A549 (cell line): ENCODE measurements around the gene STRBP. TPM values are rescaled to one million over a fixed set of nuclear protein-coding genes. Genes with fewer than 3 reads are reported as not detected.

Experiments
- ATAC-seq, 2 experiments: fragments of 200-7000 bp in 1 of 2; fragments of >200 bp in 1 of 2; cut with Nextera tagmentation in 1 of 2; cut with Tn5 transposase in 1 of 2; 3 replicates each; pipeline versions ENCODE4 v1.8.0 to v1.9.1; 2018 to 2020; ENCODE audit warnings: mild to moderate bottlenecking in 1 of 2, moderate library complexity in 1 of 2
- CTCF ChIA-PET: fragments of 300-600 bp; sonication (Branson Sonifier 250); formaldehyde crosslinking; extraction: SDS; loops from one replicate; lab custom pipeline; 2021; ENCODE audit warnings: antibody characterized with exemption, inconsistent platforms; lab: Yijun Ruan, JAX
- POLR2A ChIA-PET: fragments of 350-600 bp; formaldehyde crosslinking; extraction: SDS; loops from one replicate; lab custom pipeline; 2021; ENCODE audit warnings: antibody characterized with exemption, inconsistent platforms; lab: Yijun Ruan, JAX
- DNase-seq, 2 experiments: peaks; one replicate each; pipeline versions ENCODE4 v3.0.0 to v3.0.0-alpha.2; 2011 to 2016; ENCODE audit warnings: low read depth in 1 of 2, low spot score in 1 of 2
- FAIRE-seq: peaks from 2 replicates; lab custom pipeline; 2011; peaks lifted over from hg19 to GRCh38; lab: Jason Lieb, UNC
- H3K27ac ChIP-seq, 2 experiments: fragments of >200 bp; sonication (Bioruptor Twin); formaldehyde crosslinking; 3 replicates each; pipeline ENCODE4 v1.5.1; 2016 to 2017
- H3K4me1 ChIP-seq: fragments of >200 bp; sonication (Bioruptor Twin); formaldehyde crosslinking; 3 replicates; pipeline ENCODE4 v1.6.1; 2016
- H3K4me2 ChIP-seq: fragments of >200 bp; sonication (Bioruptor Twin); formaldehyde crosslinking; 3 replicates; pipeline ENCODE4 v1.6.1; 2016
- H3K4me3 ChIP-seq: fragments of >200 bp; sonication (Bioruptor Twin); formaldehyde crosslinking; 3 replicates; pipeline ENCODE4 v1.5.1; 2016
- H3K9me3 ChIP-seq: fragments of >200 bp; sonication (Bioruptor Twin); formaldehyde crosslinking; 3 replicates; pipeline ENCODE4 v1.6.1; 2016
- BCL3 ChIP-seq: fragments of >200 bp; sonication (Bioruptor Twin); formaldehyde crosslinking; IDR thresholded peaks from 3 replicates; pipeline ENCODE4 v1.6.1; 2016
- CBX2 ChIP-seq: fragments of 200-600 bp; sonication (generic); IDR thresholded peaks from 2 replicates; pipeline ENCODE4 v1.6.1; 2016; ENCODE audit warnings: low read depth, mild to moderate bottlenecking, borderline replicate concordance
- CBX8 ChIP-seq: fragments of 200-600 bp; sonication (generic); IDR thresholded peaks from 2 replicates; pipeline ENCODE4 v1.6.1; 2016
- CHD2 ChIP-seq: fragments of 150-350 bp; IDR thresholded peaks from 2 replicates; pipeline ENCODE4 v1.6.1; 2014; ENCODE audit warnings: low read length; ENCODE audit not compliant: partially characterized antibody
- CTCF ChIP-seq: fragments of >200 bp; sonication (Bioruptor Twin); formaldehyde crosslinking; IDR thresholded peaks from 3 replicates; pipeline ENCODE4 v1.5.1; 2016
- EHF ChIP-seq: fragments of 250-450 bp; sonication (Bioruptor Pico); IDR thresholded peaks from 2 replicates; pipeline ENCODE4 v1.5.0; 2020; ENCODE audit warnings: mild to moderate bottlenecking
- ESRRA ChIP-seq: fragments of 150-350 bp; IDR thresholded peaks from 2 replicates; pipeline ENCODE4 v1.6.1; 2014; ENCODE audit warnings: mild to moderate bottlenecking, low read length, borderline replicate concordance
- FOSB ChIP-seq: fragments of 250-450 bp; sonication (Bioruptor Pico); IDR thresholded peaks from 2 replicates; pipeline ENCODE4 v1.5.0; 2020; ENCODE audit warnings: mild to moderate bottlenecking, moderate library complexity
- FOXS1 ChIP-seq: fragments of 250-450 bp; sonication (Bioruptor Pico); IDR thresholded peaks from 2 replicates; pipeline ENCODE4 v1.5.0; 2020; ENCODE audit warnings: mild to moderate bottlenecking, moderate library complexity
- HDAC2 ChIP-seq: fragments of 200-600 bp; sonication (generic); IDR thresholded peaks from 2 replicates; pipeline ENCODE4 v1.6.1; 2016
- HES2 ChIP-seq: fragments of >200 bp; sonication (Bioruptor Twin); formaldehyde crosslinking; IDR thresholded peaks from 2 replicates; pipeline ENCODE4 v1.6.1; 2016
- JUN ChIP-seq, 2 experiments: fragments of >200 bp; sonication (Bioruptor Twin); formaldehyde crosslinking; IDR thresholded peaks; 2 replicates in 1 of 2; 3 replicates in 1 of 2; pipeline ENCODE4 v1.6.1; 2016 to 2017
- JUNB ChIP-seq: fragments of >200 bp; sonication (Bioruptor Twin); formaldehyde crosslinking; IDR thresholded peaks from 2 replicates; pipeline ENCODE4 v1.6.1; 2016
- KDM5A ChIP-seq: fragments of 200-600 bp; sonication (generic); IDR thresholded peaks from 2 replicates; pipeline ENCODE4 v1.6.1; 2016; ENCODE audit warnings: antibody characterized with exemption, mild to moderate bottlenecking
- MAFK ChIP-seq: fragments of 450-650 bp; IDR thresholded peaks from 2 replicates; pipeline ENCODE4 v1.6.1; 2014; ENCODE audit not compliant: partially characterized antibody
- PBX3 ChIP-seq: IDR thresholded peaks from 2 replicates; pipeline ENCODE4 v1.6.1; 2012
- RAD21 ChIP-seq, 2 experiments: fragments of >200 bp in 1 of 2; sonication (Bioruptor Twin) in 1 of 2; formaldehyde crosslinking in 1 of 2; IDR thresholded peaks in 1 of 2; conservative IDR thresholded peaks in 1 of 2; 2 replicates in 1 of 2; 3 replicates in 1 of 2; pipeline ENCODE4 v1.6.1; 2012 to 2018; ENCODE audit warnings: inconsistent platforms in 1 of 2
- RARB ChIP-seq: fragments of 250-450 bp; sonication (Bioruptor Pico); IDR thresholded peaks from 2 replicates; pipeline ENCODE4 v1.8.0; 2021; ENCODE audit warnings: mild to moderate bottlenecking, moderate library complexity
- REST ChIP-seq: fragments of 200-600 bp; sonication (generic); IDR thresholded peaks from 2 replicates; pipeline ENCODE4 v1.6.1; 2016; ENCODE audit warnings: antibody characterized with exemption, mild to moderate bottlenecking, moderate library complexity
- SMC3 ChIP-seq: fragments of >200 bp; sonication (Bioruptor Twin); formaldehyde crosslinking; IDR thresholded peaks from 3 replicates; pipeline ENCODE4 v1.6.1; 2018; ENCODE audit warnings: inconsistent platforms
- ZC3H11A ChIP-seq: fragments of 450-650 bp; IDR thresholded peaks from 2 replicates; pipeline ENCODE4 v1.6.1; 2014; ENCODE audit warnings: antibody characterized with exemption, mild to moderate bottlenecking
- ZFP36 ChIP-seq: fragments of 450-650 bp; IDR thresholded peaks from 2 replicates; pipeline ENCODE4 v1.6.1; 2014; ENCODE audit warnings: borderline replicate concordance; ENCODE audit not compliant: partially characterized antibody
- WGBS: methylation state at CpG from one replicate; pipeline ENCODE4 v1.1.6; 2017; ENCODE audit errors: missing lambda C conversion rate; 5-methylcytosine and 5-hydroxymethylcytosine counted together
- polyA plus RNA-seq, 4 experiments: library from polyadenylated mRNA; depleted of rRNA in 3 of 4; stranded (reverse); fragments of >200 nt; fragmentation: RNase III in 1 of 4; extraction: RNeasy Plus Mini Kit Qiagen cat#74134 plus additional on column Dnase treatment in 1 of 4; gene quantifications; 2 replicates in 3 of 4; 3 replicates in 1 of 4; pipeline ENCODE4 v1.2.3, GENCODE V29; 2011 to 2017

STRBP gene
- polyA plus RNA-seq, 2 of the 4 experiments (the other 2 are of a cell fraction), result 20.4 to 34.0 TPM

- WGBS, result 82% methylated on average over 6 of the region's 6 CpGs
- TF ChIP-seq EHF (CRISPR knock-in tag), result no peak
- TF ChIP-seq FOXS1, result no peak
- TF ChIP-seq, all 56 proteins: peak for 0
- CTCF ChIA-PET, result interaction anchor here (0.6 to 5.3 kb wide), 8 partner anchors 15 to 1562 kb away, joined by 3 to 120 read pairs (median 17); partner anchors contain the start of gene CRB2
- FAIRE-seq (no peak), ATAC-seq (no peak), DNase-seq (no peak)
- H3K4me2 ChIP-seq, result no peak overlapping the region
- H3K27ac ChIP-seq, result no peak overlapping the region
- H3K9me3 ChIP-seq, result no peaks in the 10 kb centered on the region
- no peak overlapping the region for H3K4me3 ChIP-seq
- no peaks in the 10 kb centered on the region for H3K4me1 ChIP-seq
- POLR2A ChIA-PET, result interaction anchor here (0.6 kb wide), 1 partner anchor 128 kb away, joined by 5 read pairs; no protein-coding TSS in a partner anchor
These were observed 184.7 kb downstream of the STRBP start for GRCh38 chr9:123083680-123084079.

- H3K9me3 ChIP-seq, result no peaks in the 10 kb centered on the region
- ChIA-PET POLR2A (no interaction called here), CTCF (interaction anchor here (0.6 to 4.9 kb wide), 26 partner anchors 8 to 350 kb away, joined by 3 to 120 read pairs (median 6); partner anchors contain the start of gene CRB2)
- no peak for FAIRE-seq
- ATAC-seq, result peak; percentile 73 to 83; a peak in 4 of 6 replicates
- 24% methylated on average over 2 of the region's 2 CpGs for WGBS
- no peak overlapping the region for H3K4me2 ChIP-seq
- TF ChIP-seq HDAC2 (no peak), RARB (no peak), CTCF (peak; percentile 64), REST (no peak), RAD21 (conservative IDR thresholded peaks at IDR 0.05 in 1 of 2, IDR thresholded peaks at IDR 0.05 in 1 of 2) (peak; percentile 66 to 72), MAFK (no peak), JUNB (no peak), SMC3 (peak; percentile 64)
- TF ChIP-seq, all 56 proteins: peak for 3
- H3K4me3 ChIP-seq, result no peak overlapping the region
- H3K4me1 ChIP-seq, result no peaks in the 10 kb centered on the region
- no peak overlapping the region for H3K27ac ChIP-seq
- peak; percentile 13 to 41 for DNase-seq
These were observed 186.6 kb downstream of the STRBP start for GRCh38 chr9:123081824-123082223.

GRCh38 chr9:123080444-123080843 lies 187.9 kb downstream of the STRBP start:
- no peaks in the 10 kb centered on the region for H3K4me1 ChIP-seq
- POLR2A ChIA-PET, result no interaction called here
- no peak for ATAC-seq
- no peak overlapping the region for H3K4me2 ChIP-seq
- no peak overlapping the region for H3K4me3 ChIP-seq
- 90% methylated on average over 3 of the region's 3 CpGs for WGBS
- CTCF ChIA-PET, result interaction anchor here (0.9 to 4.9 kb wide), 13 partner anchors 9 to 357 kb away, joined by 3 to 120 read pairs (median 12); no protein-coding TSS in a partner anchor
- no peaks in the 10 kb centered on the region for H3K9me3 ChIP-seq
- FAIRE-seq, result no peak
- no peak overlapping the region for H3K27ac ChIP-seq
- no peak for DNase-seq
- TF ChIP-seq CTCF, result no peak
- TF ChIP-seq JUN (IDR thresholded peaks at IDR 0.05), result no peak
- TF ChIP-seq FOSB (CRISPR knock-in tag), result no peak
- TF ChIP-seq ESRRA, result no peak
- TF ChIP-seq CBX2, result no peak
- no peak for TF ChIP-seq CBX8
- TF ChIP-seq HES2, result no peak
- no peak for TF ChIP-seq BCL3
- TF ChIP-seq CHD2, result no peak
- no peak for TF ChIP-seq KDM5A
- TF ChIP-seq JUNB, result no peak
- no peak for TF ChIP-seq ZC3H11A
- TF ChIP-seq PBX3, result no peak
- no peak for TF ChIP-seq ZFP36
